Hepatocyte (in vitro differentiated cells): ENCODE data around the gene ALOX5. TPM values are rescaled to one million over a fixed set of nuclear protein-coding genes. Genes with fewer than 3 reads are reported as not detected.

Experiments
- DNase-seq: peaks from one replicate; pipeline ENCODE4 v3.0.0-alpha.2; 2016; ENCODE audit warnings: low spot score
- H2AFZ ChIP-seq: fragments of 200-600 bp; sonication (generic); 2 replicates; pipeline ENCODE4 v1.6.0; 2016; ENCODE audit warnings: antibody characterized with exemption, mild to moderate bottlenecking
- H3K27ac ChIP-seq: fragments of 200-600 bp; sonication (generic); 2 replicates; pipeline ENCODE4 v1.5.1; 2016; ENCODE audit warnings: mild to moderate bottlenecking
- H3K27me3 ChIP-seq: fragments of 200-600 bp; sonication (generic); 2 replicates; pipeline ENCODE4 v1.6.1; 2016
- H3K36me3 ChIP-seq: fragments of 200-600 bp; sonication (generic); replicated peaks from 2 replicates; pipeline ENCODE4 v1.5.1; 2016; ENCODE audit warnings: low read depth; ENCODE audit not compliant: insufficient read depth
- H3K4me1 ChIP-seq: fragments of 200-600 bp; sonication (generic); 2 replicates; pipeline ENCODE4 v1.5.1; 2016; ENCODE audit warnings: mild to moderate bottlenecking, moderate library complexity; ENCODE audit not compliant: insufficient read depth
- H3K4me2 ChIP-seq: fragments of 200-600 bp; sonication (generic); 2 replicates; pipeline ENCODE4 v1.6.0; 2016
- H3K4me3 ChIP-seq: fragments of 200-600 bp; sonication (generic); 2 replicates; pipeline ENCODE4 v1.5.1; 2016; ENCODE audit warnings: mild to moderate bottlenecking
- H3K79me2 ChIP-seq: fragments of 200-600 bp; sonication (generic); 2 replicates; pipeline ENCODE4 v1.6.0; 2017; ENCODE audit warnings: mild to moderate bottlenecking
- H3K9me2 ChIP-seq: fragments of 200-600 bp; sonication (generic); replicated peaks from 2 replicates; pipeline ENCODE4 v1.6.0; 2017; ENCODE audit warnings: mild to moderate bottlenecking; ENCODE audit not compliant: insufficient read depth
- H3K9me3 ChIP-seq: fragments of 200-600 bp; sonication (generic); 2 replicates; pipeline ENCODE4 v1.5.1; 2016; ENCODE audit warnings: low read depth, mild to moderate bottlenecking
- H4K20me1 ChIP-seq: fragments of 200-600 bp; sonication (generic); 2 replicates; pipeline ENCODE4 v1.6.0; 2016; ENCODE audit warnings: mild to moderate bottlenecking; ENCODE audit not compliant: insufficient read depth, poor library complexity, severe bottlenecking
- CTCF ChIP-seq: fragments of 200-600 bp; sonication (generic); IDR thresholded peaks from 2 replicates; pipeline ENCODE4 v1.5.1; 2016; ENCODE audit warnings: antibody characterized with exemption, mild to moderate bottlenecking; ENCODE audit not compliant: poor library complexity
- EZH2 ChIP-seq: fragments of 200-600 bp; sonication (generic); IDR thresholded peaks from 2 replicates; pipeline ENCODE4 v1.6.1; 2016; ENCODE audit warnings: antibody characterized with exemption, mild to moderate bottlenecking, borderline replicate concordance
- EZH2phosphoT487 ChIP-seq: fragments of 200-600 bp; sonication (generic); IDR thresholded peaks from one replicate; pipeline ENCODE4 v1.6.1; 2018; ENCODE audit warnings: antibody characterized with exemption, mild to moderate bottlenecking, low read depth, moderate library complexity; ENCODE audit not compliant: unreplicated experiment, severe bottlenecking
- WGBS: methylation state at CpG from one replicate; pipeline ENCODE4 v1.1.6; 2016; ENCODE audit warnings: low lambda C conversion rate; ENCODE audit errors: missing lambda C conversion rate; 5-methylcytosine and 5-hydroxymethylcytosine counted together
- polyA plus RNA-seq: library from polyadenylated mRNA; unstranded; fragments of >200 nt; fragmentation: Nextera tagmentation; extraction: Ambion mirVana; gene quantifications from 2 replicates; pipeline ENCODE4 v1.2.1, GENCODE V29; 2016
- total RNA-seq: library from RNA; depleted of rRNA; stranded (reverse); fragments of >200 nt; gene quantifications from 2 replicates; pipeline ENCODE4 v1.2.3, GENCODE V29; 2014

ALOX5 gene
- total and polyA plus RNA-seq, 2 experiments from 2014 or later: 3.5 to 4.4 TPM

GRCh38 chr10:45444022-45444421 lies 70.0 kb downstream of the ALOX5 start:
- Histone ChIP-seq H3K9me3 (no peaks in the 10 kb centered on the region), H3K36me3 (no peaks in the 10 kb centered on the region), H3K79me2 (no peaks in the 10 kb centered on the region), H3K27ac (no peak overlapping the region), H2AFZ (no peak overlapping the region), H3K4me2 (no peak overlapping the region), H3K27me3 (no peaks in the 10 kb centered on the region), H3K4me3 (no peak overlapping the region), H3K4me1 (no peaks in the 10 kb centered on the region), H4K20me1 (no peaks in the 10 kb centered on the region), H3K9me2 (no peaks in the 10 kb centered on the region)
- WGBS: over 99% methylated on average over 13 of the region's 24 CpGs
- TF ChIP-seq CTCF (no peak), EZH2 (no peak), EZH2phosphoT487 (no peak)
- DNase-seq: no peak

DNA sequence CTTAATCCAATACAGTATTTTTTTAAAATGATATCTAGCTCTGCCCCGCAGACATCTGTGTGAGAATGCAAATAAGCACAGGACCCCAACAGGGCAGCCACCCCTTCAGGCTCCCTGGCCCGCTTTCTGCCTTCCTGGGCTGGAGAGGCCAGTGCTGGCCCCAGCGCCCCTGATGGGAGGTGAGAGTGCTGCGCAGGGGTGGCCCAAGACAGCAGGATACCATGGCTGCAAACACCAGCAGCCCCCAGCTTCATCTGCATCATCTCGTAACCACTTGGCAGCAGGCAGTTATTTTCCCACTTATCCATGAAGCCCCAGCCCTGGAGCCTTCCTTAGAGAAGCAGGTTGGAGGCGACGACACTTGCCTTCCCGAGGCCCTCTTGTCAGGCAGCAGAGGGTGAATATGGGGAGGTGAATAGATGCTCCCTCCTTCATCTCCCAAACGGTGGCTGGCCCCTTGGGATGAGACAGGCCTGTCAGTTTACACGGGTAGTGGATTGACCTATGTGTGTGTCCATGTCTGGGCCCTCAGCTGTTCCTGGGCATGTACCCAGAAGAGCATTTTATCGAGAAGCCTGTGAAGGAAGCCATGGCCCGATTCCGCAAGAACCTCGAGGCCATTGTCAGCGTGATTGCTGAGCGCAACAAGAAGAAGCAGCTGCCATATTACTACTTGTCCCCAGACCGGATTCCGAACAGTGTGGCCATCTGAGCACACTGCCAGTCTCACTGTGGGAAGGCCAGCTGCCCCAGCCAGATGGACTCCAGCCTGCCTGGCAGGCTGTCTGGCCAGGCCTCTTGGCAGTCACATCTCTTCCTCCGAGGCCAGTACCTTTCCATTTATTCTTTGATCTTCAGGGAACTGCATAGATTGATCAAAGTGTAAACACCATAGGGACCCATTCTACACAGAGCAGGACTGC lies 71.2 kb downstream of the ALOX5 start:
- Histone ChIP-seq H3K79me2 (no peaks in the 10 kb centered on the region), H3K27ac (no peak overlapping the region)
- TF ChIP-seq CTCF: no peak

DNA sequence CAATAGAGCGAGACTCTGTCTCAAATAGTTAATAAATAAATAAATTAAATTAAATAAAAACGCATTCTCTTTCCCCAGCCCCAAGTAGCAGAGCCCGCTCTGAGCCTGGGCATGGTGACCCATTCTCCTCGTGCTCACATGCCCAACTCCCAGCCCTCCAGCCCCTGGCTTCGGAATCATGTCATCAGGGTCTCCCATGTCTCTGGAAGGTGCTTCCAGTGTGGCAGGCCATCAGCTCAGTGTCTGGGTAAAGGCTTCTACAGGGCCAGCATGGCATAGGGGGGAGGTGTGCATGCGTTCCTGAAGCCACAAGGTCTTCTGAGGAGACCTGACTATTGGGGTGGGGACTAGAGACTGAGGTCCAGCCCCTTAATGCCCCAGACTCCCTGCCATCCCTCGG lies 72.8 kb downstream of the ALOX5 start:
- no peak overlapping the region for H3K4me3 ChIP-seq
- no peak for DNase-seq
- no peak for TF ChIP-seq EZH2
- TF ChIP-seq EZH2phosphoT487: no peak
- TF ChIP-seq CTCF: no peak
- whole genome bisulfite sequencing: 91% methylated on average over 7 of the region's 7 CpGs
- H3K9me3 ChIP-seq: no peaks in the 10 kb centered on the region
- no peaks in the 10 kb centered on the region for H3K36me3 ChIP-seq
- no peaks in the 10 kb centered on the region for H3K4me1 ChIP-seq
- H4K20me1 ChIP-seq: no peaks in the 10 kb centered on the region
- H3K79me2 ChIP-seq: no peaks in the 10 kb centered on the region
- H3K27me3 ChIP-seq: no peaks in the 10 kb centered on the region
- no peak overlapping the region for H2AFZ ChIP-seq
- H3K4me2 ChIP-seq: no peak overlapping the region
- no peaks in the 10 kb centered on the region for H3K9me2 ChIP-seq
- H3K27ac ChIP-seq: no peak overlapping the region

More for the DNA sequence above, 71.2 kb downstream of the ALOX5 start:
- Histone ChIP-seq H3K9me3 (no peaks in the 10 kb centered on the region), H2AFZ (no peak overlapping the region), H3K9me2 (no peaks in the 10 kb centered on the region), H3K4me1 (no peaks in the 10 kb centered on the region), H4K20me1 (no peaks in the 10 kb centered on the region), H3K4me3 (no peak overlapping the region), H3K4me2 (no peak overlapping the region), H3K27me3 (no peaks in the 10 kb centered on the region), H3K36me3 (no peaks in the 10 kb centered on the region)
- DNase-seq: no peak
- 87% methylated on average over 19 of the region's 19 CpGs for WGBS
